Esophagus (tissue), 2 donors: ENCODE data around the gene PRPF38B. TPM values are rescaled to one million over a fixed set of nuclear protein-coding genes. Genes with fewer than 3 reads are reported as not detected.

Experiments
- polyA plus RNA-seq, 2 donors: library from polyadenylated mRNA; stranded (reverse); fragments of 200-250 nt; gene quantifications; one replicate each; pipeline ENCODE4 v1.2.3, GENCODE V29; 2013
- donor health status: healthy with polysubstance abuse.
- donor health status: Bipolar disorder and iron deficiency.

Gene PRPF38B
- polyA plus RNA-seq, 2 donors: 19.2 to 31.2 TPM

Other genes with a start within 250 kb of the PRPF38B start
- not detected for gene NBPF6, start 242.0 kb upstream of the PRPF38B start, polyA plus RNA-seq
- 1 to 10 TPM; 1.3 to 1.6 TPM for gene EEIG2, start 132.2 kb upstream of the PRPF38B start, polyA plus RNA-seq
- gene HENMT1, start 31.2 kb upstream of the PRPF38B start, polyA plus RNA-seq: 1 to 10 TPM; 1.7 to 2.6 TPM
- not detected for gene FNDC7, start 20.6 kb downstream of the PRPF38B start, polyA plus RNA-seq
- gene STXBP3, start 54.4 kb downstream of the PRPF38B start, polyA plus RNA-seq: 10 to 100 TPM; 26.1 to 37.5 TPM
- 1 to 10 TPM in 1 of 2 donors, under 1 TPM in 1; 0.98 to 3.3 TPM for gene AKNAD1, start 164.8 kb downstream of the PRPF38B start, polyA plus RNA-seq
- gene GPSM2, start 184.7 kb downstream of the PRPF38B start, polyA plus RNA-seq: 10 to 100 TPM; 30.3 to 40.8 TPM